H9 (cell line): Measurements from ENCODE around the gene DUSP1. TPM values are rescaled to one million over a fixed set of nuclear protein-coding genes. Genes with fewer than 3 reads are reported as not detected.

Source experiments
- DNase-seq: peaks from one replicate; pipeline ENCODE4 v3.0.0-alpha.2; 2017
- H2AFZ ChIP-seq: one replicate; pipeline ENCODE4 v1.6.1; 2013; ENCODE audit warnings: mild to moderate bottlenecking, low read length, control low read depth, moderate library complexity
- H2AK5ac ChIP-seq: 2 replicates; pipeline ENCODE4 v1.6.1; 2013; ENCODE audit warnings: low read length, control low read depth, mixed read lengths; ENCODE audit not compliant: insufficient read length
- H2BK120ac ChIP-seq: one replicate; pipeline ENCODE4 v1.6.1; 2013; ENCODE audit warnings: low read depth, mild to moderate bottlenecking, low read length, control low read depth, inconsistent platforms; ENCODE audit not compliant: poor library complexity, severe bottlenecking
- H2BK12ac ChIP-seq: 2 replicates; pipeline ENCODE4 v1.6.1; 2013; ENCODE audit warnings: low read length, control low read depth, mixed read lengths, low read depth; ENCODE audit not compliant: insufficient read length
- H2BK15ac ChIP-seq: 2 replicates; pipeline ENCODE4 v1.6.1; 2013; ENCODE audit warnings: low read depth, low read length, control low read depth
- H2BK20ac ChIP-seq: one replicate; pipeline ENCODE4 v1.6.1; 2013; ENCODE audit warnings: low read depth, mild to moderate bottlenecking, low read length, control low read depth, inconsistent platforms; ENCODE audit not compliant: poor library complexity, severe bottlenecking
- H2BK5ac ChIP-seq: 2 replicates; pipeline ENCODE4 v1.6.1; 2013; ENCODE audit warnings: low read length, control low read depth, mixed read lengths; ENCODE audit not compliant: insufficient read length
- H3K14ac ChIP-seq: 2 replicates; pipeline ENCODE4 v1.6.1; 2013; ENCODE audit warnings: low read length, control low read depth; ENCODE audit not compliant: insufficient read depth
- H3K18ac ChIP-seq: 2 replicates; pipeline ENCODE4 v1.6.1; 2013; ENCODE audit warnings: low read depth, mild to moderate bottlenecking, mixed read lengths, low read length, control low read depth; ENCODE audit not compliant: insufficient read length
- H3K23ac ChIP-seq: 2 replicates; pipeline ENCODE4 v1.6.1; 2013; ENCODE audit warnings: low read length, control low read depth, mixed read lengths, low read depth; ENCODE audit not compliant: insufficient read length
- H3K23me2 ChIP-seq: 2 replicates; pipeline ENCODE4 v1.6.1; 2013; ENCODE audit warnings: low read depth, mild to moderate bottlenecking, mixed read lengths, low read length, control low read depth; ENCODE audit not compliant: insufficient read length, poor library complexity, severe bottlenecking
- H3K27ac ChIP-seq: 2 replicates; pipeline ENCODE4 v1.5.1; 2013; ENCODE audit warnings: low read length, control low read depth, mixed read lengths, low read depth; ENCODE audit not compliant: insufficient read length
- H3K27me3 ChIP-seq: 2 replicates; pipeline ENCODE4 v1.6.1; 2013; ENCODE audit warnings: low read length, control low read depth, inconsistent platforms; ENCODE audit not compliant: insufficient read depth
- H3K4ac ChIP-seq: 2 replicates; pipeline ENCODE4 v1.6.1; 2013; ENCODE audit warnings: low read depth, mild to moderate bottlenecking, control low read depth, inconsistent platforms, low read length, moderate library complexity
- H3K4me1 ChIP-seq: 2 replicates; pipeline ENCODE4 v1.6.1; 2013; ENCODE audit warnings: low read length, control low read depth, inconsistent platforms; ENCODE audit not compliant: insufficient read depth
- H3K4me2 ChIP-seq: 2 replicates; pipeline ENCODE4 v1.6.1; 2013; ENCODE audit warnings: low read length, control low read depth, mixed read lengths; ENCODE audit not compliant: insufficient read length, insufficient read depth
- H3K56ac ChIP-seq: 2 replicates; pipeline ENCODE4 v1.6.1; 2013; ENCODE audit warnings: low read depth, mild to moderate bottlenecking, mixed read lengths, low read length, control low read depth; ENCODE audit not compliant: insufficient read length
- H3K79me1 ChIP-seq: 2 replicates; pipeline ENCODE4 v1.6.1; 2013; ENCODE audit warnings: low read depth, mild to moderate bottlenecking, moderate library complexity, low read length, control low read depth, inconsistent platforms; ENCODE audit not compliant: insufficient read depth, poor library complexity, severe bottlenecking
- H3K79me2 ChIP-seq: 2 replicates; pipeline ENCODE4 v1.6.1; 2013; ENCODE audit warnings: low read length, control low read depth, inconsistent platforms; ENCODE audit not compliant: insufficient read depth
- H3K9ac ChIP-seq: 2 replicates; pipeline ENCODE4 v1.6.1; 2013; ENCODE audit warnings: low read length, control low read depth, mixed read lengths; ENCODE audit not compliant: insufficient read length; ENCODE audit errors: extremely low read depth
- H3K9me3 ChIP-seq: one replicate; pipeline ENCODE4 v1.6.1; 2013; ENCODE audit warnings: low read depth, low read length, inconsistent platforms; ENCODE audit not compliant: control insufficient read depth
- H3T11ph ChIP-seq: one replicate; pipeline ENCODE4 v1.6.1; 2013; ENCODE audit warnings: mild to moderate bottlenecking, low read length, control low read depth, inconsistent platforms
- H4K20me1 ChIP-seq: one replicate; pipeline ENCODE4 v1.6.1; 2013; ENCODE audit not compliant: control insufficient read depth, insufficient read length, insufficient read depth
- H4K5ac ChIP-seq: 2 replicates; pipeline ENCODE4 v1.6.1; 2013; ENCODE audit warnings: low read depth, mild to moderate bottlenecking, mixed read lengths, low read length, control low read depth; ENCODE audit not compliant: insufficient read length
- H4K8ac ChIP-seq: replicated peaks from 2 replicates; pipeline ENCODE4 v1.6.1; 2013; ENCODE audit warnings: low read length, control low read depth, mixed read lengths, low read depth; ENCODE audit not compliant: insufficient read length
- H4K91ac ChIP-seq: 2 replicates; pipeline ENCODE4 v1.6.1; 2013; ENCODE audit warnings: low read depth, mild to moderate bottlenecking, moderate library complexity, mixed read lengths, low read length, control low read depth; ENCODE audit not compliant: insufficient read length
- H3K27ac Mint-ChIP-seq, 3 experiments: 2 replicates in 2 of 3; 3 replicates in 1 of 3; pipeline ENCODE4 v1.8.0; 2020 to 2021; ENCODE audit warnings: mixed read lengths in 3 of 3, mild to moderate bottlenecking in 1 of 3, moderate library complexity in 1 of 3
- H3K27me3 Mint-ChIP-seq: 2 replicates; pipeline ENCODE4 v1.8.0; 2021; ENCODE audit warnings: low read depth, mild to moderate bottlenecking, moderate library complexity, mixed read lengths
- H3K36me3 Mint-ChIP-seq, 3 experiments: 2 replicates in 2 of 3; 3 replicates in 1 of 3; pipeline ENCODE4 v1.8.0; 2020 to 2021; ENCODE audit warnings: low read depth in 3 of 3, mixed read lengths in 3 of 3; ENCODE audit not compliant: insufficient read depth in 1 of 3
- H3K4me1 Mint-ChIP-seq, 2 experiments: 2 replicates each; pipeline ENCODE4 v1.8.0; 2020; ENCODE audit warnings: mixed read lengths in 2 of 2
- H3K4me3 Mint-ChIP-seq, 2 experiments: 2 replicates in 1 of 2; 3 replicates in 1 of 2; pipeline ENCODE4 v1.8.0; 2020 to 2021; ENCODE audit warnings: mild to moderate bottlenecking in 2 of 2, mixed read lengths in 2 of 2, moderate library complexity in 1 of 2
- H3K9me3 Mint-ChIP-seq, 2 experiments: 2 replicates in 1 of 2; 3 replicates in 1 of 2; pipeline ENCODE4 v1.8.0; 2020; ENCODE audit warnings: mild to moderate bottlenecking in 2 of 2, mixed read lengths in 2 of 2, moderate library complexity in 1 of 2
- WGBS: extraction: QIAGEN DNeasy Blood & Tissue Kit; methylation state at CpG from one replicate; pipeline ENCODE4 v1.1.7; 2013; ENCODE audit warnings: missing lambda C conversion rate, low lambda C conversion rate, mixed read lengths; ENCODE audit not compliant: insufficient read length; ENCODE audit errors: extremely low coverage; 5-methylcytosine and 5-hydroxymethylcytosine counted together
- total RNA-seq: library from RNA; stranded (reverse); gene quantifications from 2 replicates; pipeline ENCODE4 v1.2.1, GENCODE V29; 2021
- TF ChIP-seq, protein P1 (sequence below): fragments of 200-600 bp; sonication (generic); conservative IDR thresholded peaks from 3 replicates; pipeline ENCODE4 v1.8.0; 2021; ENCODE audit warnings: antibody characterized with exemption, mild to moderate bottlenecking

DUSP1 gene
- total RNA-seq, 1 experiment from 2014 or later = 10.9 TPM

DNA sequence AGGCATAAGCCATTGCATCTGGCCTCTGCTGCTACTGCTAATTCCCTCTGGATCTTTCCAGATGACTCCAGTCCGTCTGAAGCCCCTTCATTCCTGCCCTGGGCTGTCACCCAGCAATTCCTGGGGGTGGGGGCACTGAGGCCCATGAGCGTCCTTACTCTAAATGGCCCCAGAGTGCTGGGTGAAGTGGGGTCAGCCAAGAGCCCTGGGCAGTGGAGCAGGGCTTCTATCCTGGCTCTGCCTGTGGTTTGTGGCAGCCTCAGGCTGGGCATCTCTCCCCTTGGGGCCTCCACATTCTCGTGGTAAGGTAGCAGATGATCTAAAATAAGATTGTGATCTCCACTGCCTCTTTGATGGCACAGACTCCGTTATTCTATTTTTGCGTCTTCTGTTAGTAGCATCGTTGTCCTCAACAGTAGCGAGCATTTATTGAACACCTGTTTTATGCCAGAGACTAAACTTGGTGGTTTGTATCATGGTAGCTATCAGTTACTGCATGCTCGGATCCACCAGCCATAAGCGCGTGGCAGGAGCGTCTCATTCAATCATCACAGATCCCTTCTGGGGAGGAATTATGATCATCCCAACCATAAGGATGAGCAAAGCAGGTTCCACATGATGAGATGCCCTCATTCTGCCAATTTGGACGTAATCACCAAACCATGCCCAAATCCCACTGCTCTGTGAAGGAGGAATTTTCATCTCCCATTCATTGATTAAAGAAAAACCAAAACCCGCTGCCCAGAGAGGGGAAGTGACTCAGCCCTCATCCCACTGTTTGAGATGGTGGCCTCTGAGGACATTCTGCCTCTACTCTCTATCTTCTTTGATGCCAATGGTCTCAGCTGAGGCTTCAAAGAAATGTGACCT lies 21.9 kb upstream of the DUSP1 start:
- no CpG with 5 or more reads among the region's 13 CpGs for WGBS
- H3K9me3 ChIP-seq = no peaks in the 10 kb centered on the region
- H2BK15ac ChIP-seq = no peak overlapping the region
- H3K4me2 ChIP-seq = no peak overlapping the region
- TF ChIP-seq, protein P1, sequence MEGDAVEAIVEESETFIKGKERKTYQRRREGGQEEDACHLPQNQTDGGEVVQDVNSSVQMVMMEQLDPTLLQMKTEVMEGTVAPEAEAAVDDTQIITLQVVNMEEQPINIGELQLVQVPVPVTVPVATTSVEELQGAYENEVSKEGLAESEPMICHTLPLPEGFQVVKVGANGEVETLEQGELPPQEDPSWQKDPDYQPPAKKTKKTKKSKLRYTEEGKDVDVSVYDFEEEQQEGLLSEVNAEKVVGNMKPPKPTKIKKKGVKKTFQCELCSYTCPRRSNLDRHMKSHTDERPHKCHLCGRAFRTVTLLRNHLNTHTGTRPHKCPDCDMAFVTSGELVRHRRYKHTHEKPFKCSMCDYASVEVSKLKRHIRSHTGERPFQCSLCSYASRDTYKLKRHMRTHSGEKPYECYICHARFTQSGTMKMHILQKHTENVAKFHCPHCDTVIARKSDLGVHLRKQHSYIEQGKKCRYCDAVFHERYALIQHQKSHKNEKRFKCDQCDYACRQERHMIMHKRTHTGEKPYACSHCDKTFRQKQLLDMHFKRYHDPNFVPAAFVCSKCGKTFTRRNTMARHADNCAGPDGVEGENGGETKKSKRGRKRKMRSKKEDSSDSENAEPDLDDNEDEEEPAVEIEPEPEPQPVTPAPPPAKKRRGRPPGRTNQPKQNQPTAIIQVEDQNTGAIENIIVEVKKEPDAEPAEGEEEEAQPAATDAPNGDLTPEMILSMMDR = no peak
- H2BK120ac ChIP-seq = no peak overlapping the region
- no peak overlapping the region for H3T11ph ChIP-seq
- H3K23me2 ChIP-seq = no peaks in the 10 kb centered on the region
- H3K56ac ChIP-seq = no peak overlapping the region
- peaks cover 6 to 15% of the 10 kb centered on the region in 2 experiments for H3K4me1 Mint-ChIP-seq
- H2AFZ ChIP-seq = no peak overlapping the region
- no peaks in the 10 kb centered on the region for H3K36me3 Mint-ChIP-seq
- no peak overlapping the region for H2BK20ac ChIP-seq
- H3K27me3 Mint-ChIP-seq = no peaks in the 10 kb centered on the region; the same call in none of the 2 replicates
- H3K18ac ChIP-seq = no peak overlapping the region
- no peak overlapping the region for H3K4ac ChIP-seq
- no peak overlapping the region for H3K9ac ChIP-seq
- H4K8ac ChIP-seq = no peak overlapping the region
- H4K91ac ChIP-seq = no peak overlapping the region
- no peaks in the 10 kb centered on the region for H3K79me1 ChIP-seq
- H3K23ac ChIP-seq = no peak overlapping the region
- H3K14ac ChIP-seq = no peak overlapping the region
- H4K5ac ChIP-seq = no peak overlapping the region
- no peaks in the 10 kb centered on the region for H4K20me1 ChIP-seq
- H3K27ac ChIP-seq = no peak overlapping the region
- no peak overlapping the region for H2BK5ac ChIP-seq
- no peaks in the 10 kb centered on the region; a peak in 1 of 5 replicates for H3K9me3 Mint-ChIP-seq
- H2BK12ac ChIP-seq = no peak overlapping the region
- no peak overlapping the region for H2AK5ac ChIP-seq
- H3K4me1 ChIP-seq = peaks cover 7% of the 10 kb centered on the region
- H3K27me3 ChIP-seq = no peaks in the 10 kb centered on the region
- DNase-seq = no peak
- no peak overlapping the region; a peak in 1 of 7 replicates for H3K27ac Mint-ChIP-seq
- H3K79me2 ChIP-seq = no peaks in the 10 kb centered on the region
- H3K4me3 Mint-ChIP-seq = no peak overlapping the region
